ENCODE data around the gene CACNA1I. TPM values are rescaled to one million over a fixed set of nuclear protein-coding genes. Genes with fewer than 3 reads are reported as not detected.

CACNA1I gene
- total RNA-seq, 2 experiments from 2014 or later = 0.07 to 0.09 TPM

- ATAC-seq (no peak), DNase-seq (no peak)
- TF ChIP-seq CTCF (IDR thresholded peaks at IDR 0.05) = no peak
- Mint-ChIP-seq H3K27me3 (no peaks in the 10 kb centered on the region), H3K4me3 (no peak overlapping the region), H3K27ac (no peak overlapping the region), H3K4me1 (ENCODE audit: low read depth) (no peaks in the 10 kb centered on the region), H3K9me3 (no peaks in the 10 kb centered on the region), H3K36me3 (ENCODE audit: low read depth) (no peaks in the 10 kb centered on the region)
- intact Hi-C loops (cut with micrococcal nuclease) = no loop called here
- ChIA-PET POLR2A (no interaction called here), CTCF (no interaction called here)
These were observed 129.2 kb downstream of the CACNA1I start for GRCh38 chr22:39699631-39700360.

DNA sequence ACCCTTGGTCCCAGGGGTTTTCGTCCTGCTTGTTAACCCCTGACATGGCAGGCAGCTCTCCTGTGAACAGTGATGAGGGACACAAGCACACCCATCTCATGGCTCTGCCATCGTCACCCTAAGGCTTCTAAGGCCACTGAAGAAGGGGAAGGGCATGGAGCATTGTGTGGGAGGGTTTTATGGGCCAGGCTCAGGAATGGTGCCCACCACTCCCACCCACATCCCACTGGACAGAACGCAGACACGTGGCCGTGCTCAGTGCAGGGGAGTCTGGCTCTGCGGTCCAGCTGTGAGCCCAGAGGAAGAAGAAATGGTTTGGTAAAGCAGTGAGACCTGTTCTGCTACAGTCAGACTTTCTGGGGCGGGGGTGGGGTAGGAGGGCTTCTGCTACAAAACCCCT is 130.0 kb downstream of the CACNA1I start:
- Mint-ChIP-seq H3K4me3 (no peak overlapping the region), H3K27me3 (no peaks in the 10 kb centered on the region), H3K4me1 (ENCODE audit: low read depth) (no peaks in the 10 kb centered on the region), H3K27ac (no peak overlapping the region), H3K36me3 (ENCODE audit: low read depth) (no peaks in the 10 kb centered on the region), H3K9me3 (no peaks in the 10 kb centered on the region)
- no peak for DNase-seq
- intact Hi-C loops (cut with micrococcal nuclease) = no loop called here
- POLR2A ChIA-PET = no interaction called here
- no peak for ATAC-seq
- TF ChIP-seq CTCF (IDR thresholded peaks at IDR 0.05) = no peak
- CTCF ChIA-PET = no interaction called here

DNA sequence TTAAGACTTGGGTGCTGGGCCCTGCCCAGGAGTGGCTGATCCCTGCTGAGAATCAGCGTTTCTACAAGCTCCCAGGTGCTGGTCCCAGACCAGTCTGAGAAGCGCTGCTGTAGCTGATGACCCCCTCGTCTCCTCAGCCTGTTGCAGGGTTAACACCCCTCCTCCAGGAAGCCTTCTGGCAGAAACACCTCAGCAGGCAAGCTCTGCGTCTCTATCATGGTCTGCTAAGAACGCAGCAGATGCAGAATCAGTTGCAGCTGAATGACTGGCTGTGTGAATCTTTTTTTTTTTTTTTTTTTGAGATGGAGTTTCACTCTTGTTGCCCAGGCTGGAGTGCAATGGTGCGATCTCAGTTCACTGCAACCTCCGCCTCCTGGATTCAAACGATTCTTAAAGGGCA is 132.5 kb downstream of the CACNA1I start:
- POLR2A ChIA-PET = interaction anchor here (0.7 kb wide), 1 partner anchor 88 kb away, joined by 3 read pairs; no protein-coding TSS in a partner anchor
- ATAC-seq = no peak
- Mint-ChIP-seq H3K9me3 (no peaks in the 10 kb centered on the region), H3K36me3 (ENCODE audit: low read depth) (no peaks in the 10 kb centered on the region), H3K4me1 (ENCODE audit: low read depth) (no peaks in the 10 kb centered on the region), H3K27ac (no peak overlapping the region), H3K27me3 (no peaks in the 10 kb centered on the region), H3K4me3 (no peak overlapping the region)
- CTCF ChIA-PET = interaction anchor here (1.3 to 1.5 kb wide), 2 partner anchors 102 to 321 kb away, joined by 3 to 4 read pairs; no protein-coding TSS in a partner anchor
- no peak for TF ChIP-seq CTCF (IDR thresholded peaks at IDR 0.05)
- no peak for DNase-seq
- intact Hi-C loops (cut with micrococcal nuclease) = no loop called here

DNA sequence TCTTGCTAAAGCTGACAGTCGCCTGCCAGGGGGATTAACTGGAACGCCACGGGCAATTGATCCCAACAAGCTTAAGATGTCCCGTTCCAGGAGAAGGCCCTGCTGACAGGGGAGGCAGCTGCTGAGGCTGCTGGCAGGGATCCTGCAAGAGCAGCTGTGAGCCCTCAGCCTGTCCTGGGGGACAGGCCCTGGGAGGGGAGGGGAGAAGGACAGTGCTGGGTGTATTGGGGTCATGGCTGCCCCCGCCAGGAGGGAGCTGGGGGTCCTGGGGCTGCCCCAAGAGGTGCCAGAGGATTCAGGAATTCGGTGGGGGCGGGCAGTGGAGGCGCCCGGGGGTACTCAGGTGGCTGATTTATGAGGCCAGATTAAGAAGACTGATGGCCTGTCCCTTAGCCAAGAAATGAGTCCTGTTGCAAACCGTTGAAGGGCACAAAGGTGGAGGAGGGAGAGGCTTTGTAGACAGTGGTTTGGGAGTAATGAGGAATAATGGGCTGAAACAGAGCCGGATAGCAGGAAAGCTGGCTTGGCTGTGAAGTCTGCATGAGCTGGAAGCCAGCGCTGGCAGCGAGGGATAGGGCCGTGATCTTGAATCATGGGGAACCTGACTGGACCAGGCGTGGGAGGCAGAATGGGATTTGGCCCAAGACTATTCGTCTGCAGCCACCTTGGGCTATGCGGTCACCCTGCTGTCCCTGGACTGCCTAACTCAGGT is 133.5 kb downstream of the CACNA1I start:
- intact Hi-C loops (cut with micrococcal nuclease) = no loop called here
- POLR2A ChIA-PET = interaction anchor here (0.5 kb wide), 1 partner anchor 642 kb away, joined by 3 read pairs; no protein-coding TSS in a partner anchor
- TF ChIP-seq CTCF (IDR thresholded peaks at IDR 0.05) = no peak
- DNase-seq (no peak), ATAC-seq (no peak)
- Mint-ChIP-seq H3K36me3 (ENCODE audit: low read depth) (no peaks in the 10 kb centered on the region), H3K9me3 (no peaks in the 10 kb centered on the region), H3K4me1 (ENCODE audit: low read depth) (no peaks in the 10 kb centered on the region), H3K27ac (no peak overlapping the region), H3K4me3 (no peak overlapping the region), H3K27me3 (no peaks in the 10 kb centered on the region)
- CTCF ChIA-PET = interaction anchor here (1.5 kb wide), 1 partner anchor 101 kb away, joined by 4 read pairs; no protein-coding TSS in a partner anchor

DNA sequence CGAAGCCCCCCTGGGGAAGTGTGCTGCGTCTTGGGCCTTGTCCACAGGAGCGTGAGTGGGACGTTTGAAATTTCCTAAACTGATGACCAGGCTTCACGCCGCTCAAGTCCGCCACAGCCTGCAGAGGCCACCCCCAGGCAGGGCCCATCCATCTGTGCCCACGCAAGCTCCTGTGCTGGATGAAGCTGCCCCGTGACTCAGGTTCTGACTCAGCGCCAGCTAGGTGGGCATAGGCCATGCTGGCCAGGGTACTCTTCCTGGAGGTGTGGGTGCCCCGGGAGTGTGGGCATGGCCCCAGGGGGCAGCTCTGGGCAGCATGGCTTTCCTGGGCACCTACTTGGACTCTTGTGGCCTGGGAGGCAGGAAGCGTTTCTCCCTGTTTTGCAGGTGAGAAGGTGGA is 134.8 kb downstream of the CACNA1I start:
- POLR2A ChIA-PET = no interaction called here
- intact Hi-C loops (cut with micrococcal nuclease) = no loop called here

More for the DNA sequence above, 134.8 kb downstream of the CACNA1I start:
- Mint-ChIP-seq H3K27ac (no peak overlapping the region), H3K27me3 (peaks cover 2% of the 10 kb centered on the region), H3K4me1 (ENCODE audit: low read depth) (no peaks in the 10 kb centered on the region), H3K4me3 (no peak overlapping the region), H3K9me3 (no peaks in the 10 kb centered on the region), H3K36me3 (ENCODE audit: low read depth) (no peaks in the 10 kb centered on the region)
- DNase-seq (no peak), ATAC-seq (no peak)
- CTCF ChIA-PET = no interaction called here
- TF ChIP-seq CTCF (IDR thresholded peaks at IDR 0.05) = no peak

Measured in activated CD8-positive, alpha-beta T cell treated with anti-CD3 and anti-CD28 coated beads for 36 hours (primary cell).